Skeletal muscle satellite cell (primary cell): ENCODE data around the gene LRRTM2.

Experiments used
- H3K27me3 ChIP-seq: 2 replicates; pipeline ENCODE4 v1.7.0; 2013; ENCODE audit warnings: low read length; ENCODE audit not compliant: control insufficient read depth, insufficient read depth
- H3K36me3 ChIP-seq: 2 replicates; pipeline ENCODE4 v1.7.0; 2013; ENCODE audit warnings: mild to moderate bottlenecking, control low read depth, low read length; ENCODE audit not compliant: insufficient read depth
- H3K4me1 ChIP-seq: 2 replicates; pipeline ENCODE4 v1.7.0; 2013; ENCODE audit warnings: low read length; ENCODE audit not compliant: control insufficient read depth, insufficient read depth
- H3K4me2 ChIP-seq: 2 replicates; pipeline ENCODE4 v1.7.0; 2013; ENCODE audit warnings: mild to moderate bottlenecking, low read length
- H3K4me3 ChIP-seq: 2 replicates; pipeline ENCODE4 v1.7.0; 2013; ENCODE audit warnings: low read length
- H3K9ac ChIP-seq: 2 replicates; pipeline ENCODE4 v1.7.0; 2013; ENCODE audit warnings: mild to moderate bottlenecking, low read depth, low read length, moderate library complexity
- H3K9me3 ChIP-seq: replicated peaks from 2 replicates; pipeline ENCODE4 v1.7.0; 2013; ENCODE audit warnings: mild to moderate bottlenecking, control low read depth, low read length

Gene LRRTM2

DNA sequence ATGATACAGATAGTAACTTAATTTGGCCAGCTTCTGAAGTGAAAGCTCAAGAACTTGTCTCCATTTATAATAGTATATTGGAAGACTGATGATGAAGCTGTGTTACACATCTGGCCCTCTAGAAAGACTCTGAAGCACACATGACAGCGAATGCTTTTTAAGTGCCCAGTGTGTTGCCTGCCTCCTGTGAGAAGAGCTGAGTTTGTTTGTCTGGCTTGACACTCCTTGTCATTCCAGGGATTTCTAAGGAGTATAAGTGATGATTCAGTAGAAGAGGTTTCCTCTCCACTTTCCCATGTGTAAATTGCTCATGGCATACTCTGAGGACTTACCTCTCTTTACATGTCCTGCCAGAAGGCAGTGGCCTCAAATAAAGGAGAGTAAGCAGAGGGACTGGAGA, 30.4 kb upstream of the LRRTM2 start:
- no peak overlapping the region for H3K4me3 ChIP-seq
- no peaks in the 10 kb centered on the region for H3K27me3 ChIP-seq
- peaks cover 64% of the 10 kb centered on the region for H3K36me3 ChIP-seq

DNA sequence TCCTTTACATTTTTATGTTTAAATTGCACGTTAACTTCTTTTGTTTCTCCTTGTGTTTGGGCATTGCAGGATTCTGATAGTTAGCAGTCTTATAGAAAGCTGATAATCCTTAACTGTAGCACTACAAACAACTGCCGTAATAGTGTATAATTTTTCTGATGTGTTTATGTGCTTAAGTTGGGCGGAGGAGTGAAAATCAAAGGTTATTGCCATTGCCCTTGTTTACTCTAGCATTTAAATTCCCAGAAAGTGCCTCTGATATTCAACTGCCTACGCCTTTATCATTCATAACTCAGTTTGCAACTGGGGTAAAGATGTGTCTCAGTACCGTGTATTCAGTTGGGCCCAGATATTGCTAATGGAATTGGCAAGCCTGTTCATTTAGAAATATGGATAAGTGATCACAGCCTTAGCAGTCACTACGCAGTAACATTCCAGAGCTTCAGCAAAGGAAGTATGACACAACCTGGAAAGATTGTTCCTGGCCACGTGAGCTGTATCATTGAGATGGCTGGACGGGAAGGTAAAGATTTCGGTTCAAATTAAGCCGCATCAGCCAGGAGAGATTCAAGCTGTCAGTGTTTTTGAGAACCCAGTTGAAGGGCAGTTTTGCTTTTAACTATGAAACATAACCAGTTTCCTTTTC, 28.1 kb upstream of the LRRTM2 start:
- H3K9ac ChIP-seq = no peak overlapping the region
- peaks cover 58% of the 10 kb centered on the region for H3K36me3 ChIP-seq
- H3K4me1 ChIP-seq = peaks cover 32% of the 10 kb centered on the region
- H3K27me3 ChIP-seq = no peaks in the 10 kb centered on the region
- no peak overlapping the region for H3K4me2 ChIP-seq
- H3K4me3 ChIP-seq = no peak overlapping the region
- H3K9me3 ChIP-seq = no peaks in the 10 kb centered on the region

More for the DNA sequence above, 30.4 kb upstream of the LRRTM2 start:
- Histone ChIP-seq H3K4me2 (no peak overlapping the region), H3K4me1 (peaks cover 21% of the 10 kb centered on the region), H3K9me3 (no peaks in the 10 kb centered on the region), H3K9ac (no peak overlapping the region)

- Histone ChIP-seq H3K27me3 (no peaks in the 10 kb centered on the region), H3K36me3 (peaks cover 58% of the 10 kb centered on the region), H3K4me1 (peaks cover 32% of the 10 kb centered on the region), H3K4me2 (no peak overlapping the region), H3K9ac (no peak overlapping the region), H3K4me3 (no peak overlapping the region), H3K9me3 (no peaks in the 10 kb centered on the region)
Observed at GRCh38 chr5:138901716-138902115, 26.6 kb upstream of the LRRTM2 start.

DNA sequence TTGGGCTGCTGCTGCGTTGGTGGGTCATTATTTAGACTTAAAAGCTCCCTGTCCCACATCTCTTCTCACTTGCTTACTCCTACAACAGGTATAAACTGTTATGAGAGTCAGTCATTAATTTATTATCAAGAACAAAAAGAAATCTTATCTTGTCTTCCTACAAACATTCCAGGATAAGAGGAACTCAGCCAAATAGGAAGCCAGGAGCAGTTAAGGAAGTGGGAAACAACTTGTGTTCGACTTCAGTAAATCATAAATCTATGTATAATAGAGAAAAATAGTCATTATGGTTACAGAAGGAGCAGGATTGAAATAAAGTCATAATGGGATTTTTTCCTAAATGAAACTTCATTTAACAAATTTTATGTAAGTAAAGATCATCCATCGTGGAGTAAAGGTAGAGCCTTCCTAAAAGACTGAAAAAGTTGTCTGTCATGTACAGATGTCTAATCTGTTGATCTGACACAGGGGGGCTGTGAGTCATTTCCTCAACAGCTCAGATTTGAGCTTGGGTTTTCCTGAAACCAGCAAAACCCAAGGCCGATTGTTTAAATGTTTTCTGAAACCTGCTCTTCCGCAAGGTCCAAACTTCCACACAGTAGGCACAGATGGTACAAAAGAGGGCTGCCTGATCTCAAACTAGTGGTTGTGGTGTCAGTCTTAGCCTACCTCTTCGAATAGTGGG, 25.3 kb upstream of the LRRTM2 start:
- Histone ChIP-seq H3K36me3 (peaks cover 46% of the 10 kb centered on the region), H3K9ac (no peak overlapping the region), H3K9me3 (no peaks in the 10 kb centered on the region), H3K27me3 (no peaks in the 10 kb centered on the region), H3K4me2 (peak overlapping the region; percentile 46), H3K4me1 (peaks cover 32% of the 10 kb centered on the region), H3K4me3 (no peak overlapping the region)

DNA sequence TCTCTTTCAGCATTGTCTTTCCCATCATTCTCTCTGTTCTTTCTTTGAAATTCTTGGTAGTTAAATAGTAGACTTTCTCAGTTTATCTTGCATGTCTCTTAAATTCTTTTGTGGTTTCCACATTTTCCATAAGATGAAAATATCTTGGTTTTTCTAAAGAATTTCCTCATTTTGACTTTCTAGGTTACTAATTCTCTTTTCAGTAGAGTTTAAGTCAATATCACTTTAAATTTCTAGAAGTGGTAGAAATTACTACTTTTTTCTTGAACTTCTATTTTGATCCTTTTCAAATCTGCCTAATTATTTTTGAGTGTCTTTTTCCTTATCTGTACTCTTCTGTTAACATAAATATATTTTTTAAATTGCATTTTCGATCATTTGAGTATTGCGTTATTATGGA, 23.6 kb upstream of the LRRTM2 start:
- no peaks in the 10 kb centered on the region for H3K9me3 ChIP-seq
- H3K9ac ChIP-seq = no peak overlapping the region
- H3K27me3 ChIP-seq = no peaks in the 10 kb centered on the region
- no peak overlapping the region for H3K4me3 ChIP-seq
- H3K36me3 ChIP-seq = peaks cover 33% of the 10 kb centered on the region
- H3K4me1 ChIP-seq = peaks cover 28% of the 10 kb centered on the region
- no peak overlapping the region for H3K4me2 ChIP-seq

DNA sequence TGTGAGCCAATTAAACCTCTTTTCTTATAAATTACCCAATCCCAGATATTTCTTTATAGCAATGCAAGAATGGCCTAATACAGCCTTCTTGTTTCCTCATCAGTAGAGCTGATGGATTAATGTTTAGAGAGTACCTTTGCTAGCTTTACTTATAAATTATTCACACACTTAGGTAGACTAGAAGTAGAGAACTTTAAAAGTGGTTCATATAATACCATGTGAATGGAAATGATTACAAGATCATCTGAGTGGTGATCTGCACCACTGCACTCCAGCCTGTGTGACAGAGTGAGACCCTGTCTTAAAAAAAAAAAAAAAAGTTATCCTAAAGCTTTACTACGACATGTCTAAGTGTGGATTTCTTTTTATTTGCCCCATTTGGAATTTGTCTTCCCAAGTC, 23.2 kb upstream of the LRRTM2 start:
- Histone ChIP-seq H3K9ac (no peak overlapping the region), H3K4me2 (no peak overlapping the region), H3K4me1 (peaks cover 24% of the 10 kb centered on the region), H3K27me3 (no peaks in the 10 kb centered on the region), H3K4me3 (no peak overlapping the region), H3K9me3 (no peaks in the 10 kb centered on the region), H3K36me3 (peaks cover 28% of the 10 kb centered on the region)

GRCh38 chr5:138895918-138896317, 20.8 kb upstream of the LRRTM2 start:
- Histone ChIP-seq H3K9ac (no peak overlapping the region), H3K9me3 (no peaks in the 10 kb centered on the region), H3K4me3 (no peak overlapping the region), H3K4me2 (no peak overlapping the region), H3K4me1 (peaks cover 15% of the 10 kb centered on the region), H3K27me3 (no peaks in the 10 kb centered on the region), H3K36me3 (peaks cover 24% of the 10 kb centered on the region)

DNA sequence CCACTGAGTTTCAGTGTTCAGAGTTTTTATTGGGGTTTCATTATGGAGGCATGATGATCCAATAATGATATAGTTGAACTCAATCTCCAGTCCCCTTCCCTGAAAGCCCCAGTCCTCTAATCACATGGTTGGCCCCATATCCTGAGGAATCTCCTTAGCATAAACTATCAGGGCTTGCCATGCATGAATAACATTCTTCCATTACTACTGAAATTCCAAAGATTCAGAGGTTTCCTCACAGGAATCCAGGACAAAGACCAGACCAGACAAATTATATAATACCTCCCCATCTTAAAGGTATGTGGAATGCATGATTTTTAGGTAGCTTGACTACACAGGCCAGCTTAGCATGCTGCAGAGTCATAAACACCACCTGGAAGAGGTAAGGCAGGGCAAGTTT, 15.5 kb upstream of the LRRTM2 start:
- H3K27me3 ChIP-seq = no peaks in the 10 kb centered on the region
- H3K4me3 ChIP-seq = no peak overlapping the region
- H3K4me2 ChIP-seq = no peak overlapping the region
- no peak overlapping the region for H3K9ac ChIP-seq
- H3K9me3 ChIP-seq = peaks cover 2% of the 10 kb centered on the region
- H3K4me1 ChIP-seq = no peaks in the 10 kb centered on the region
- H3K36me3 ChIP-seq = peaks cover 55% of the 10 kb centered on the region

DNA sequence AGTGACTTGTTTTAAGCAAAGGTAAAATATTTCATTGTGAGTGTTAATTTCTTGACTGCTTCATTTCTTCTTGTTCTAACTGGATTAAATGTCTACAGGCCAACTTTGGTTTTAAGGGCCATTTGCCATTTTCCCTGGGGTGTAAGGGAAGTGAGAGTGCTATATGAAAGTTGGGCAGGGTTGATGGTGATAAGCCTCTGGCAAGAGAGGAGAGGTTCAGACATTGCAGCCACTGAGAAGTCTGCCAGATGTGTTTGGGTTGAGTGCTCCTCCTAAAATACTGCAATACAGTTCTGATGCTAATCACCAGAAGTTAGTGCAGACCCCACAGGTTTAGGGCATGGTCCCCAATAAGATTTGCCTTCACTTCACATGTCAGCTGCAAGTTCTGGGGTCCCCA, 14.9 kb upstream of the LRRTM2 start:
- Histone ChIP-seq H3K36me3 (peaks cover 55% of the 10 kb centered on the region), H3K4me3 (no peak overlapping the region)

DNA sequence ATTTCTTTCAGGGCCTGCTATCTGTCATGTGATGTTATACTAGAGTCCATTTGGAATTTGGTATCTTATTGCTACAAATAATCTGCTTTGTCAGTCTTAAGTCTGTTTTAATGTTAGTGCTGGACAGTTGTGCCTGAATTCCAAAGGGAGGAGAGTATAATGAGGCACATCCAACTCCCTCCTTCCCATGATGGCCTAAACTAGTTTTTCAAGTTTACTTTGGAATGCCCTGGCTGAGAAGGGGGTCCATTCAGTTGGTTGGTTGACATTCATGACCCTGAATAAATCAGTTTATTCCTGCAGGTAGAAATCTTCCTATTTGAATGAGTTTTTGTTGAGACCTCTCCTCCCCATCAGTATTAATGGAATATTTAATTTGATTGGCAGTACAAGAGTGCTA, 9.4 kb upstream of the LRRTM2 start:
- Histone ChIP-seq H3K36me3 (peaks cover 31% of the 10 kb centered on the region), H3K4me2 (no peak overlapping the region), H3K9me3 (no peaks in the 10 kb centered on the region), H3K4me3 (no peak overlapping the region), H3K27me3 (no peaks in the 10 kb centered on the region), H3K4me1 (no peaks in the 10 kb centered on the region), H3K9ac (no peak overlapping the region)

More for the DNA sequence above, 14.9 kb upstream of the LRRTM2 start:
- no peaks in the 10 kb centered on the region for H3K27me3 ChIP-seq
- H3K4me2 ChIP-seq = no peak overlapping the region
- peaks cover 2% of the 10 kb centered on the region for H3K9me3 ChIP-seq
- H3K9ac ChIP-seq = no peak overlapping the region
- H3K4me1 ChIP-seq = no peaks in the 10 kb centered on the region

- no peaks in the 10 kb centered on the region for H3K4me1 ChIP-seq
- H3K9me3 ChIP-seq = no peaks in the 10 kb centered on the region
- H3K36me3 ChIP-seq = peaks cover 27% of the 10 kb centered on the region
- H3K9ac ChIP-seq = no peak overlapping the region
- H3K4me2 ChIP-seq = no peak overlapping the region
- no peaks in the 10 kb centered on the region for H3K27me3 ChIP-seq
- H3K4me3 ChIP-seq = no peak overlapping the region
Observed at GRCh38 chr5:138884094-138884493, 9.0 kb upstream of the LRRTM2 start.

- Histone ChIP-seq H3K9me3 (no peaks in the 10 kb centered on the region), H3K4me3 (no peak overlapping the region), H3K27me3 (no peaks in the 10 kb centered on the region), H3K4me2 (no peak overlapping the region), H3K36me3 (peaks cover 20% of the 10 kb centered on the region), H3K4me1 (no peaks in the 10 kb centered on the region), H3K9ac (no peak overlapping the region)
Observed at GRCh38 chr5:138883211-138883610, 8.1 kb upstream of the LRRTM2 start.
